Adrenal gland (tissue), 5 donors: ENCODE results near the gene MTHFD1.

Source experiments
- CTCF ChIP-seq, 6 experiments: fragments of 450-650 bp in 4 of 6; fragments of 200-600 bp in 2 of 6; sonication (generic) in 1 of 6; IDR thresholded peaks; 1 replicate in 5 of 6; 2 replicates in 1 of 6; pipeline versions ENCODE4 v1.5.1 to v1.8.0; 2016 to 2021; ENCODE audit warnings: antibody characterized with exemption in 6 of 6, mild to moderate bottlenecking in 2 of 6, moderate library complexity in 1 of 6
- POLR2A ChIP-seq, 2 donors: fragments of 450-650 bp; IDR thresholded peaks; one replicate each; pipeline ENCODE4 v1.6.1; 2017; ENCODE audit warnings: antibody characterized with exemption in 2 of 2, mild to moderate bottlenecking in 2 of 2, moderate library complexity in 1 of 2
- donor health status: DM: no; HTN: no; CAD: no.

GRCh38 chr14:64463873-64464272 lies 75.7 kb downstream of the MTHFD1 start:
- TF ChIP-seq POLR2A (IDR thresholded peaks at IDR 0.05) (no peak), CTCF (IDR thresholded peaks at IDR 0.05) (no peak)
